Measurements from ENCODE around the gene TRIM15. TPM values are rescaled to one million over a fixed set of nuclear protein-coding genes. Genes with fewer than 3 reads are reported as not detected.

Gene TRIM15
- polyA plus RNA-seq, 1 donor (not counting 4 experiments of a cell fraction or from before 2014, with no cell fraction given) = not detected

GRCh38 chr6:30175765-30176164, 12.4 kb downstream of the TRIM15 start:
- no peak for TF ChIP-seq CTCF (optimal IDR thresholded peaks at IDR 0.05 in 1 of 3, IDR thresholded peaks at IDR 0.05 in 1 of 3, conservative IDR thresholded peaks at IDR 0.05 in 1 of 3; ENCODE audit: extremely low read depth in 1 of 3, insufficient read depth in 2 of 3, low read length in 3 of 3)
- TF ChIP-seq EZH2 (IDR thresholded peaks at IDR 0.05; ENCODE audit: low read length) = no peak
- Histone ChIP-seq H3K9me3 (ENCODE audit: control insufficient read depth, low read depth, low read length) (no peaks in the 10 kb centered on the region), H3K36me3 (ENCODE audit: control insufficient read depth in 2 of 2, extremely low read depth in 1 of 2, insufficient read depth in 2 of 2, low read length in 2 of 2) (no peaks in the 10 kb centered on the region), H3K4me1 (ENCODE audit: control insufficient read depth, extremely low read depth, insufficient read depth, low read length) (no peaks in the 10 kb centered on the region), H3K4me2 (ENCODE audit: control insufficient read depth, extremely low read depth, insufficient read depth, low read depth, low read length) (no peak overlapping the region), H3K4me3 (ENCODE audit: control insufficient read depth in 2 of 3, extremely low read depth in 1 of 3, insufficient read depth in 2 of 3, low read depth in 1 of 3, low read length in 3 of 3) (no peak overlapping the region), H2AFZ (ENCODE audit: control insufficient read depth, low read length) (no peak overlapping the region), H3K79me2 (ENCODE audit: control insufficient read depth, insufficient read depth, low read length) (no peaks in the 10 kb centered on the region), H3K27ac (ENCODE audit: control insufficient read depth, insufficient read depth, low read length) (no peak overlapping the region), H3K9me1 (ENCODE audit: control insufficient read depth, extremely low read depth, insufficient read depth, low read length) (no peaks in the 10 kb centered on the region), H3K9ac (ENCODE audit: control insufficient read depth, extremely low read depth, insufficient read depth, low read length) (no peak overlapping the region), H3K27me3 (ENCODE audit: control insufficient read depth, extremely low read depth, insufficient read depth, low read length) (peaks cover 31% of the 10 kb centered on the region), H4K20me1 (ENCODE audit: control insufficient read depth, extremely low read depth, insufficient read depth, low read length) (no peaks in the 10 kb centered on the region)
- DNase-seq (ENCODE audit: low read depth, low spot score) = no peak
- dilution Hi-C loops (cut with MboI; ENCODE audit: extremely low pct_ligation_motif_present, low sequenced_read_pairs) = no loop called here
- FAIRE-seq = no peak

- H2AFZ ChIP-seq (ENCODE audit: control insufficient read depth, low read length) = no peak overlapping the region
- H4K20me1 ChIP-seq (ENCODE audit: control insufficient read depth, extremely low read depth, insufficient read depth, low read length) = no peaks in the 10 kb centered on the region
- H3K36me3 ChIP-seq (ENCODE audit: control insufficient read depth in 2 of 2, extremely low read depth in 1 of 2, insufficient read depth in 2 of 2, low read length in 2 of 2) = no peaks in the 10 kb centered on the region
- H3K9me1 ChIP-seq (ENCODE audit: control insufficient read depth, extremely low read depth, insufficient read depth, low read length) = no peaks in the 10 kb centered on the region
- TF ChIP-seq EZH2 (IDR thresholded peaks at IDR 0.05; ENCODE audit: low read length) = no peak
- H3K27me3 ChIP-seq (ENCODE audit: control insufficient read depth, extremely low read depth, insufficient read depth, low read length) = peaks cover 6% of the 10 kb centered on the region
- H3K4me3 ChIP-seq (ENCODE audit: control insufficient read depth in 2 of 3, extremely low read depth in 1 of 3, insufficient read depth in 2 of 3, low read depth in 1 of 3, low read length in 3 of 3) = no peak overlapping the region
- DNase-seq (ENCODE audit: low read depth, low spot score) (no peak), FAIRE-seq (no peak)
- H3K4me1 ChIP-seq (ENCODE audit: control insufficient read depth, extremely low read depth, insufficient read depth, low read length) = no peaks in the 10 kb centered on the region
- no peak overlapping the region for H3K27ac ChIP-seq (ENCODE audit: control insufficient read depth, insufficient read depth, low read length)
- H3K9me3 ChIP-seq (ENCODE audit: control insufficient read depth, low read depth, low read length) = no peaks in the 10 kb centered on the region
- no peak overlapping the region for H3K4me2 ChIP-seq (ENCODE audit: control insufficient read depth, extremely low read depth, insufficient read depth, low read depth, low read length)
- dilution Hi-C loops (cut with MboI; ENCODE audit: extremely low pct_ligation_motif_present, low sequenced_read_pairs) = no loop called here
- no peaks in the 10 kb centered on the region for H3K79me2 ChIP-seq (ENCODE audit: control insufficient read depth, insufficient read depth, low read length)
- no peak overlapping the region for H3K9ac ChIP-seq (ENCODE audit: control insufficient read depth, extremely low read depth, insufficient read depth, low read length)
These were observed 15.5 kb downstream of the TRIM15 start for GRCh38 chr6:30178837-30179236.

GRCh38 chr6:30180145-30180544, 16.8 kb downstream of the TRIM15 start:
- H3K9me3 ChIP-seq (ENCODE audit: control insufficient read depth, low read depth, low read length) = no peaks in the 10 kb centered on the region
- no peaks in the 10 kb centered on the region for H3K4me1 ChIP-seq (ENCODE audit: control insufficient read depth, extremely low read depth, insufficient read depth, low read length)
- H4K20me1 ChIP-seq (ENCODE audit: control insufficient read depth, extremely low read depth, insufficient read depth, low read length) = no peaks in the 10 kb centered on the region
- FAIRE-seq = no peak
- dilution Hi-C loops (cut with MboI; ENCODE audit: extremely low pct_ligation_motif_present, low sequenced_read_pairs) = no loop called here
- H3K36me3 ChIP-seq (ENCODE audit: control insufficient read depth in 2 of 2, extremely low read depth in 1 of 2, insufficient read depth in 2 of 2, low read length in 2 of 2) = peaks cover 0 to 3% of the 10 kb centered on the region in 2 experiments
- H3K4me2 ChIP-seq (ENCODE audit: control insufficient read depth, extremely low read depth, insufficient read depth, low read depth, low read length) = no peak overlapping the region
- H3K27ac ChIP-seq (ENCODE audit: control insufficient read depth, insufficient read depth, low read length) = no peak overlapping the region
- H3K27me3 ChIP-seq (ENCODE audit: control insufficient read depth, extremely low read depth, insufficient read depth, low read length) = peaks cover 3% of the 10 kb centered on the region
- no peak overlapping the region for H3K4me3 ChIP-seq (ENCODE audit: control insufficient read depth in 2 of 3, extremely low read depth in 1 of 3, insufficient read depth in 2 of 3, low read depth in 1 of 3, low read length in 3 of 3)
- no peak overlapping the region for H2AFZ ChIP-seq (ENCODE audit: control insufficient read depth, low read length)
- H3K9ac ChIP-seq (ENCODE audit: control insufficient read depth, extremely low read depth, insufficient read depth, low read length) = no peak overlapping the region
- no peaks in the 10 kb centered on the region for H3K9me1 ChIP-seq (ENCODE audit: control insufficient read depth, extremely low read depth, insufficient read depth, low read length)
- no peak for DNase-seq (ENCODE audit: low read depth, low spot score)
- H3K79me2 ChIP-seq (ENCODE audit: control insufficient read depth, insufficient read depth, low read length) = no peaks in the 10 kb centered on the region
- no peak for TF ChIP-seq CTCF (optimal IDR thresholded peaks at IDR 0.05 in 1 of 3, IDR thresholded peaks at IDR 0.05 in 1 of 3, conservative IDR thresholded peaks at IDR 0.05 in 1 of 3; ENCODE audit: extremely low read depth in 1 of 3, insufficient read depth in 2 of 3, low read length in 3 of 3)
- TF ChIP-seq EZH2 (IDR thresholded peaks at IDR 0.05; ENCODE audit: low read length) = no peak
